OCI-LY7 (cell line): ENCODE results near the gene IMPDH1.

Source experiments
- EZH2phosphoT487 ChIP-seq: fragments of 200-600 bp; sonication (generic); IDR thresholded peaks from 2 replicates; pipeline ENCODE4 v1.6.1; 2018; ENCODE audit warnings: low read depth, borderline replicate concordance, mild to moderate bottlenecking, mixed run types, antibody characterized with exemption, low read length, moderate library complexity, mixed read lengths
- TF ChIP-seq, protein P1 (sequence below): fragments of 200-600 bp; sonication (generic); conservative IDR thresholded peaks from 2 replicates; pipeline ENCODE4 v1.5.1; 2014; ENCODE audit warnings: mild to moderate bottlenecking, antibody characterized with exemption, low read length, moderate library complexity, mixed read lengths

DNA sequence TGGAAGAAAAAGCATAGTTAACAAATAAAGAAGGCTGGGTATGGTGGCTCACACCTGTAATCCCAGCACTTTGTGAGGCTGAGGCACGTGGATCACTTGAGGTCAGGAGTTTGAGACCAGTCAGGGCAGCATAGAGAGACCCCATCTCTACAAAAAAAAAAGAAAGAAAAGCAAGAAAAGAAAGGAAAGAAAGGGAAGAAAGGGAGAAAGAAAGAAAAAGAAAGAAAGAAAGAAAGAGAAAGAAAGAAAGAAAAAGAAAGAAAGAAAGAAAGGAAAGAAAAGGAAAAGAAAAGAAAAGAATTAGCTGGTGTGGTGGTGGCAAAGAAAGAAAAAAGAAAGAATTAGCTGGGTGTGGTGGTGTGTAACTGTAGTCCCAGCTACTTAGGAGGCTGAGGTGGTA, 42.8 kb upstream of the IMPDH1 start:
- TF ChIP-seq, protein P1, sequence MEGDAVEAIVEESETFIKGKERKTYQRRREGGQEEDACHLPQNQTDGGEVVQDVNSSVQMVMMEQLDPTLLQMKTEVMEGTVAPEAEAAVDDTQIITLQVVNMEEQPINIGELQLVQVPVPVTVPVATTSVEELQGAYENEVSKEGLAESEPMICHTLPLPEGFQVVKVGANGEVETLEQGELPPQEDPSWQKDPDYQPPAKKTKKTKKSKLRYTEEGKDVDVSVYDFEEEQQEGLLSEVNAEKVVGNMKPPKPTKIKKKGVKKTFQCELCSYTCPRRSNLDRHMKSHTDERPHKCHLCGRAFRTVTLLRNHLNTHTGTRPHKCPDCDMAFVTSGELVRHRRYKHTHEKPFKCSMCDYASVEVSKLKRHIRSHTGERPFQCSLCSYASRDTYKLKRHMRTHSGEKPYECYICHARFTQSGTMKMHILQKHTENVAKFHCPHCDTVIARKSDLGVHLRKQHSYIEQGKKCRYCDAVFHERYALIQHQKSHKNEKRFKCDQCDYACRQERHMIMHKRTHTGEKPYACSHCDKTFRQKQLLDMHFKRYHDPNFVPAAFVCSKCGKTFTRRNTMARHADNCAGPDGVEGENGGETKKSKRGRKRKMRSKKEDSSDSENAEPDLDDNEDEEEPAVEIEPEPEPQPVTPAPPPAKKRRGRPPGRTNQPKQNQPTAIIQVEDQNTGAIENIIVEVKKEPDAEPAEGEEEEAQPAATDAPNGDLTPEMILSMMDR, result no peak
- TF ChIP-seq EZH2phosphoT487, result no peak
